NT2/D1 (cell line): ENCODE results near the gene ELK1.
A peak's percentile ranks its signal among the peaks of the same experiment; 100 is the strongest.
"Not testable (repeated sequence)": the region's sequence is repeated elsewhere in the genome, so short reads cannot be mapped to it uniquely, and the experiment has no call there.

Experiments
- DNase-seq: peaks from one replicate; pipeline ENCODE4 v3.0.0-alpha.2; 2011; ENCODE audit warnings: low read depth, low spot score
- H3K27me3 ChIP-seq: 2 replicates; pipeline ENCODE4 v1.6.0; 2011; ENCODE audit warnings: mild to moderate bottlenecking; ENCODE audit not compliant: insufficient read length, insufficient read depth
- H3K36me3 ChIP-seq: 2 replicates; pipeline ENCODE4 v1.6.1; 2011; ENCODE audit warnings: mild to moderate bottlenecking, low read length, mixed read lengths; ENCODE audit not compliant: insufficient read depth, insufficient read length
- H3K4me1 ChIP-seq: 2 replicates; pipeline ENCODE4 v1.5.1; 2011; ENCODE audit not compliant: insufficient read depth, insufficient read length
- H3K4me3 ChIP-seq: 2 replicates; pipeline ENCODE4 v1.5.1; 2011; ENCODE audit warnings: low read depth; ENCODE audit not compliant: insufficient read length
- H3K9ac ChIP-seq: 2 replicates; pipeline ENCODE4 v1.6.0; 2011; ENCODE audit warnings: low read depth; ENCODE audit not compliant: insufficient read length
- H3K9me3 ChIP-seq: 2 replicates; pipeline ENCODE4 v1.5.1; 2011; ENCODE audit warnings: mild to moderate bottlenecking, low read length; ENCODE audit not compliant: insufficient read depth
- SUZ12 ChIP-seq: IDR thresholded peaks from 2 replicates; pipeline ENCODE4 v1.6.1; 2011; ENCODE audit not compliant: insufficient read length, insufficient read depth; ENCODE audit errors: extremely low read depth
- YY1 ChIP-seq: IDR thresholded peaks from 2 replicates; pipeline ENCODE4 v1.6.1; 2011; ENCODE audit not compliant: insufficient read length, insufficient read depth
- ZNF274 ChIP-seq: IDR thresholded peaks from 2 replicates; pipeline ENCODE4 v1.6.1; 2011; ENCODE audit warnings: mild to moderate bottlenecking, low read depth, low read length

ELK1 gene

GRCh38 chrX:47650164-47651042, at the start of gene ELK1:
TSS of gene ELK1 (minus strand) at chrX:47650563. CDS start at chrX:47641441, 9,122 bp downstream.
- peak within 1 kb of the TSS; percentile 97 for H3K9ac ChIP-seq
- H3K9me3 ChIP-seq, result no peaks in the 10 kb centered on the region
- H3K36me3 ChIP-seq, result peaks cover 51% of the 10 kb centered on the region
- H3K4me3 ChIP-seq, result peak within 1 kb of the TSS; percentile 86
- TF ChIP-seq SUZ12, result no peak
- no peak for TF ChIP-seq YY1
- no peak for TF ChIP-seq ZNF274
- H3K4me1 ChIP-seq, result peaks cover 7% of the 10 kb centered on the region
- H3K27me3 ChIP-seq, result no peaks in the 10 kb centered on the region
- peak; percentile 97 for DNase-seq

- H3K36me3 ChIP-seq, result no peaks in the 10 kb centered on the region
These were observed 46.8 kb upstream of the ELK1 start for GRCh38 chrX:47697181-47697580.

GRCh38 chrX:47690175-47690574, 39.8 kb upstream of the ELK1 start:
- no peak overlapping the region for H3K9ac ChIP-seq
- H3K4me3 ChIP-seq, result no peak overlapping the region
- no peaks in the 10 kb centered on the region for H3K9me3 ChIP-seq
- TF ChIP-seq ZNF274 (no peak), SUZ12 (no peak), YY1 (no peak)
- no peaks in the 10 kb centered on the region for H3K27me3 ChIP-seq
- H3K4me1 ChIP-seq, result no peaks in the 10 kb centered on the region
- H3K36me3 ChIP-seq, result no peaks in the 10 kb centered on the region
- no peak for DNase-seq

More at GRCh38 chrX:47697181-47697580, 46.8 kb upstream of the ELK1 start:
- H3K27me3 ChIP-seq, result no peaks in the 10 kb centered on the region
- TF ChIP-seq SUZ12, result no peak
- no peak for TF ChIP-seq ZNF274
- no peak for TF ChIP-seq YY1
- no peak for DNase-seq
- peaks cover 11% of the 10 kb centered on the region; the same call in 1 of the 2 replicates for H3K9me3 ChIP-seq
- H3K4me3 ChIP-seq, result no peak overlapping the region
- no peaks in the 10 kb centered on the region for H3K4me1 ChIP-seq
- H3K9ac ChIP-seq, result no peak overlapping the region

GRCh38 chrX:47687263-47687662, 36.9 kb upstream of the ELK1 start:
- TF ChIP-seq ZNF274 (no peak), SUZ12 (no peak), YY1 (no peak)

GRCh38 chrX:47683829-47684205, 33.5 kb upstream of the ELK1 start:
- TF ChIP-seq SUZ12, result no peak
- no peak for TF ChIP-seq ZNF274
- no peak for TF ChIP-seq YY1
- no peak for DNase-seq
- no peaks in the 10 kb centered on the region for H3K27me3 ChIP-seq
- H3K4me1 ChIP-seq, result no peaks in the 10 kb centered on the region
- no peaks in the 10 kb centered on the region for H3K9me3 ChIP-seq
- H3K36me3 ChIP-seq, result no peaks in the 10 kb centered on the region
- no peak overlapping the region for H3K9ac ChIP-seq
- H3K4me3 ChIP-seq, result no peak overlapping the region

More at GRCh38 chrX:47687263-47687662, 36.9 kb upstream of the ELK1 start:
- no peaks in the 10 kb centered on the region for H3K36me3 ChIP-seq
- H3K4me3 ChIP-seq, result no peak overlapping the region
- H3K9me3 ChIP-seq, result no peaks in the 10 kb centered on the region
- H3K27me3 ChIP-seq, result no peaks in the 10 kb centered on the region
- no peak overlapping the region for H3K9ac ChIP-seq
- no peak for DNase-seq
- H3K4me1 ChIP-seq, result no peaks in the 10 kb centered on the region

GRCh38 chrX:47683184-47683828, 32.9 kb upstream of the ELK1 start:
- H3K36me3 ChIP-seq, result no peaks in the 10 kb centered on the region
- no peak for DNase-seq
- TF ChIP-seq YY1 (no peak), SUZ12 (no peak), ZNF274 (no peak)
- H3K27me3 ChIP-seq, result no peaks in the 10 kb centered on the region
- H3K9ac ChIP-seq, result no peak overlapping the region
- no peaks in the 10 kb centered on the region for H3K4me1 ChIP-seq
- H3K4me3 ChIP-seq, result no peak overlapping the region
- 0 out of 2 replicates have a peak, but pooled peaks cover 5% of the 10 kb centered on the region for H3K9me3 ChIP-seq

GRCh38 chrX:47675959-47676859, 25.8 kb upstream of the ELK1 start:
- H3K27me3 ChIP-seq, H3K4me3 ChIP-seq, DNase-seq, H3K36me3 ChIP-seq, H3K4me1 ChIP-seq, H3K9ac ChIP-seq: not testable (repeated sequence)
- peaks cover 21% of the 10 kb centered on the region for H3K9me3 ChIP-seq
